ENCODE measurements around the gene PPP1R15B.
A peak's percentile ranks its signal among the peaks of the same experiment; 100 is the strongest.

The PPP1R15B gene

DNA sequence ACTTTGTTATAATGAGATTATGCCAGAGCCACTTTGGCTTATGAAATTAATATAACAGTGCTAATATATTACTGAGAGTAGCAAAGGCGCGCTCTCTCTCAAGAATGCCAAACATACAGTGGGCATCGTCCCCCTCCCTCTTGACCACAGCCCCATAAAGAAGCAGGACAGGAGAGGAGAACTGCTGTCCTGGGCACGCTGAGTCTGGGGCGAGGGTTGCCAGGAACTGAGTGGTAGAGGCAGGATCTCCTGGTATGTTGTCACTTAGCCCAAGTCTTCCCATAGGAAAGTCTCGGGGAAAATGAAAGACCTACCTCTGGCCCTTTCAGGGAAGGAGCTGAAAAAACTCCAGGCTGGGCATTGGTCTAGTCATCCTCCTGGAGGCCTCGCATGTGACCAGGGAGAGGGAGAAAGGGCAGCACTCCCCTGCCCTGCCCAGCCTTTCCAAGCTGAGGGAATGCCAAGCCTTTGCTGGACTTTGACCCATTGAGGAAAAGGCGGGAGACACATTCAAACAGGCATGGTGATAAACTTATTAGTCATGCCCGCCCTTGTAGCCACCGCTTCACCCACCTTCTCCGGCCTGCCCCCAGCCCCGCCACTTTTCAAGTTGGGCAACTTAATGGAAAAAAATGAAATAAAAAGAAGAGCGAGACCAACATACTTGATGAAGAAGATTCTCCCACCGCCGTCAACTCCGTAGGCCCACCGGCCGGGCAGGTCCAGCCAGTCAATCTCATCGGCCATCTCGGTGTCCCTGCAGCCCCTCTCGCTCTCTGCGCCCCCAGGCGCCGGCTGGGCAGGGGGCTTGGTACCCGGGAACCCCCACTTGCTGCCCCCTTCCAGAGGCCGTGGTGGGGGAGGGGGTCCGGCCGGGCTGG is 34.5 kb downstream of the PPP1R15B start:
- ATAC-seq, result no peak
- peak overlapping the region; percentile 61 to 75 for H3K4me3 Mint-ChIP-seq
- H3K27ac Mint-ChIP-seq, result no peak overlapping the region
- H3K9me3 Mint-ChIP-seq, result no peaks in the 10 kb centered on the region
- no peak for DNase-seq
- peaks cover 13% of the 10 kb centered on the region for H3K27me3 Mint-ChIP-seq
- H3K4me1 Mint-ChIP-seq, result peaks cover 13% of the 10 kb centered on the region

DNA sequence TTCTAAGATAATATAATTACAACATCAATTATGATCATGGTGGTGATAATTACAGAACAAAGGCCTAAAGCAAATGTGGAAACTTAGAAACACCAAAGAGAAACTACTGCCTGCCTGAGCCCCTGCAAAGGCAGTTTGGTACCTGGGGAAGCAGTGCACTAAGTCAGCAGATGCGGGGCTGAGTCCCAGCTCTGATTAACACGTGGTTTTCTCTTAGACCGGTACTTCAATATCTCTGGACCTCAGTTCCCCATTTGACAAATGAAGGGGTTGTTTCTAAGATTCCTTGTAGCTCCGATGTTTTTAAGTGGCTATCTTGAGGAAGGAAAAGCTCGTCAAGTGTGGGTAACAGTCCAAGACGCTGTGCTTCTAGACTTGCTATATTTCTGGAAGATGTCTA is 35.2 kb downstream of the PPP1R15B start:
- DNase-seq (no peak), ATAC-seq (no peak)
- Mint-ChIP-seq H3K27ac (no peak overlapping the region), H3K9me3 (no peaks in the 10 kb centered on the region), H3K27me3 (peaks cover 13% of the 10 kb centered on the region), H3K4me3 (no peak overlapping the region), H3K4me1 (peaks cover 13% of the 10 kb centered on the region)

DNA sequence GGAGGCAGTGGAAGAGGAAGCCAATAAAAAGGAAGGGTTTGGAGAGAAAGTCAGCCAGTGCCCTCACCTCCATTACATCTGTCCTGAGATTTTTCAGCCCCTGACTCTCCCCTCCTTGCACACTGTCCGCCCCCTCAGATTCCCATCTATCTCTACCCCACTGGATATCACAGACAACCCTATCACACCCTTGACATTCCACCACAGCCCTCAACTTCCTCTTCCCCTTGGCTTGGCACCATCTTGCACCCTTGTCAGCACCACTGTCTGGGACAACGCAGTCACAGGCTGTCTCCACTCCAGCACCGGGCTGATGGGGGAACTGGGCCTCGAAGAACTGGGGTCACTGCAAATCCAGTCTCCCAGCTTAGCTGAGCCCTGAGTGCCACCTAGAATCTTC is 37.7 kb downstream of the PPP1R15B start:
- DNase-seq (no peak), ATAC-seq (no peak)
- peaks cover 13% of the 10 kb centered on the region for H3K27me3 Mint-ChIP-seq
- no peaks in the 10 kb centered on the region for H3K9me3 Mint-ChIP-seq
- no peak overlapping the region for H3K27ac Mint-ChIP-seq
- peaks cover 19% of the 10 kb centered on the region for H3K4me1 Mint-ChIP-seq
- H3K4me3 Mint-ChIP-seq, result no peak overlapping the region

DNA sequence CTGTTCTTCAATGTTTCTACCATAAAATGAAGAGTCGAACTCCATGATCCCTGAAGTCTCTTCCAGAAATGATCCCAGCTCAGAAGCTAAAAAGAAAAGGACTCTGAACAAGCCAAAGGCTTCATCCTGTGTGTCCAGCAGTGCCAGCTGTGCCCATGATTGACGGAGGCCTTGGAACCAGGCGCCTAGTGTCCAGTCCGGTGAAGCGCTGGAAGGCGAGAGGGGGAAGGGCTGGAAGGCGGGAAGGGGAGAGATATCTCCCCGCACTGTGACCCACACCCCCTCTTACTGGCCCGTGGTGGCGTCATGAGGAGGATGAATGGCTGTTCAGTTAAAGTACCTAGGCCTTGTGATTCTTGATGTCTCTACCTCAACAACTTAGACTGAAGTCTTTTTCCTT is 41.4 kb downstream of the PPP1R15B start:
- no peak for ATAC-seq
- Mint-ChIP-seq H3K9me3 (no peaks in the 10 kb centered on the region), H3K4me1 (peaks cover 31% of the 10 kb centered on the region), H3K27ac (no peak overlapping the region), H3K27me3 (no peaks in the 10 kb centered on the region), H3K4me3 (no peak overlapping the region)
- DNase-seq, result no peak

DNA sequence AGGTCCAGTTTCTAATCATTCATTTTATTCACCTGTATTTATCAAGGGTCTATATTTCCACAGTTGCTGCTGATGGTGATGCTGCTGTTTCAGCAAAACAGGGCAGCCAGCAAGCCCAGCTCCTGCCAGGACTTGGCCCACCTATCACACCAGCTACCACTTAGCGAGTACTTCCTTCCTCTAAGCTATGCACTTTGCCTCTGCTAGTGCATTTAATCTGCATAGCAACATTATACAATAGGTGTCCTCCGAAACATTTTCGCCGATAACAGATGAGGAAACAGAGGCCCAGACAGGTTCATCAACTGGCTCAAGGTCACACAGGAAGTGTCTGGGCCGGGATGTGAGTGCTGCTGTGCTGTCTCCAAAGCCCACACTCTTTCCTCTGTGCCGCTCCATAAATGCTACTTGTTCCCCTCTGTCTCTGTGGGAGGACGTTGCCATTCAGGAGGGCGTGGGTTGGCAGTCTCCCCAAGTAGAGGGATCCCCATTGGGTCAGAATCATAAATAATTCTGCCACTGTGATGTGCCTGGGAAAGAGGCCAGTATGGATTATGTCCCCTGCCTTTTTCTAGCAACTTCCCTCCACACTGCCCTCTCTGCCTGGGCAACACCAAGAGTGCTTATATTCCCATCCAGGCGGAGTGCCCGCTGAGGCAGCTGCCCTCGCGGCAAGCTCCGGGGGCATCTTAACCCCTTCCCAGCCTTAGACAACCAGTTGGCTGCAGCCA is 42.5 kb downstream of the PPP1R15B start:
- ATAC-seq (no peak), DNase-seq (no peak)
- peaks cover 41% of the 10 kb centered on the region for H3K4me1 Mint-ChIP-seq
- H3K9me3 Mint-ChIP-seq, result no peaks in the 10 kb centered on the region
- H3K27ac Mint-ChIP-seq, result no peak overlapping the region
- no peak overlapping the region for H3K4me3 Mint-ChIP-seq
- no peaks in the 10 kb centered on the region for H3K27me3 Mint-ChIP-seq

DNA sequence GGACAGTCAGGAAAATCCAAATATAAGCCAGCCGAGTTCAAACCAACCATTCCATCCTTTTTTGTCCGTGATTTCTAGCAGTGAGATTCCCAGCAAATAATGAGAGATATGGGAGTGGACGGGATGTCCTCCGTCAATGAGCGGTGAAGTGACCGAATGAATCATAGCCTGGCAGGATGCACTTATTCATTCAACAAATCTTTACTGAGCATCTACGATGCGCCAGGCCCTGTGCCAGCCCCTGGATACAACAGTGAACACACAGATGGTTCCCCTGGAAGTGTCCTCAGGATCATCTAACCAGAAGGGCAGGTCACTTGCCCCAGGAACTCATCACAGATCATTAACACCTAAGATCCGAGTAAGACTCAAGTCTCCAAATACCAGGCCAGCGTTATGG is 43.7 kb downstream of the PPP1R15B start:
- Mint-ChIP-seq H3K9me3 (no peaks in the 10 kb centered on the region), H3K27me3 (no peaks in the 10 kb centered on the region), H3K4me3 (no peak overlapping the region), H3K4me1 (peaks cover 53% of the 10 kb centered on the region), H3K27ac (no peak overlapping the region)
- ATAC-seq (no peak), DNase-seq (no peak)

DNA sequence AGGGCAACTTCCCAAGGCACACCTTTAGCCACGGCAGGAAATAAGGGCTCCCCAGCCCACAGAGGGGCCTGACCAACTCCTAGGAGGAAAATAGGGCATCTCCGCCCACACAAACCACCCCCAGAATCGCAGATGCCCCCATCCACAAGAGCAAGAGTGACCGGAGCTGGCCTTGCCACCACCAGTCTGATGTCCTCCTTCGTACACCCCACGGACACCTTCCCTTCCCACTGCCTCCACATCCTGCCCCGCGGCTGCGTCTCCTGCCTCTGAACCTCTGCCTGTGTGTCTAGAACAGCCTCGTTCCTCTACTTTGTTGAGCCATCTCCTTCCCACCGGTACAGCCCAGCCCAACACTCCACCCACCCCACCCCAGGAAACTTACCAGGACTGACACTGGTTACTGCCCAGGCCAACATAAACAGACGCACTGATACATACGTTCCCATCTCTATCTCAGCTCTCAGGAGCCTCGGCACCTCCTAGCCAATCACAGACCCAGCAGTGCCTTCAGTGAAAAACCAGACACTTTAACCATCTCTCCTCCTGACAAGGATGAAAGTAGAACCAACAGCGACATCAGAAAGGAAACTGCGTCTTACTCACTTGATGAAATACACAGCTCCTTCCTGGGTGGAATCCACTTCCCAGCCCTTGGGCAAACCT is 44.3 kb downstream of the PPP1R15B start:
- ATAC-seq, result no peak
- H3K27ac Mint-ChIP-seq, result no peak overlapping the region

DNA sequence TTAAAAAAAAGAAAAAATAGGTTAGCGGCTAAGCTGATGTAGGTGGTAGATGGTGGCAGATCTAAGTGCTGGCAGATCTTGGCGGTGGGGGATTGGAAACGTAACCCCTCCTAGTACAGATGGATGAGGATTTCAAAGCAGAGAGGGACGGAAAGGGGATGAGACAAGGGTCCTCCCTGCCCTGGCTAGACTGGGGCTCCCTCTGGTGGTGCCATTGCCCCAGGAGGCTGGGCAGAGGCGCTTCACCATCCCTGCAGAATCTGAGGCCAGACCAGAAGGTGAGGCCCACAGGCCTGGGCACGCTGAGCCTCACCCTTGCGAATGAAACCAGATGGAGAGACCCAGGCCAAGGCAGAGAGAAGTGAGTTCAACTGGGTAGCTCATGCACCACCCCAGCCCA is 44.9 kb downstream of the PPP1R15B start:
- no peak for ATAC-seq
- no peak overlapping the region for H3K27ac Mint-ChIP-seq
- H3K4me1 Mint-ChIP-seq, result peaks cover 61% of the 10 kb centered on the region
- H3K27me3 Mint-ChIP-seq, result peaks cover 8% of the 10 kb centered on the region
- no peak for DNase-seq
- H3K4me3 Mint-ChIP-seq, result no peak overlapping the region
- H3K9me3 Mint-ChIP-seq, result no peaks in the 10 kb centered on the region

More for the DNA sequence above, 44.3 kb downstream of the PPP1R15B start:
- Mint-ChIP-seq H3K9me3 (no peaks in the 10 kb centered on the region), H3K4me1 (peaks cover 60% of the 10 kb centered on the region), H3K27me3 (peaks cover 6% of the 10 kb centered on the region), H3K4me3 (no peak overlapping the region)
- no peak for DNase-seq

DNA sequence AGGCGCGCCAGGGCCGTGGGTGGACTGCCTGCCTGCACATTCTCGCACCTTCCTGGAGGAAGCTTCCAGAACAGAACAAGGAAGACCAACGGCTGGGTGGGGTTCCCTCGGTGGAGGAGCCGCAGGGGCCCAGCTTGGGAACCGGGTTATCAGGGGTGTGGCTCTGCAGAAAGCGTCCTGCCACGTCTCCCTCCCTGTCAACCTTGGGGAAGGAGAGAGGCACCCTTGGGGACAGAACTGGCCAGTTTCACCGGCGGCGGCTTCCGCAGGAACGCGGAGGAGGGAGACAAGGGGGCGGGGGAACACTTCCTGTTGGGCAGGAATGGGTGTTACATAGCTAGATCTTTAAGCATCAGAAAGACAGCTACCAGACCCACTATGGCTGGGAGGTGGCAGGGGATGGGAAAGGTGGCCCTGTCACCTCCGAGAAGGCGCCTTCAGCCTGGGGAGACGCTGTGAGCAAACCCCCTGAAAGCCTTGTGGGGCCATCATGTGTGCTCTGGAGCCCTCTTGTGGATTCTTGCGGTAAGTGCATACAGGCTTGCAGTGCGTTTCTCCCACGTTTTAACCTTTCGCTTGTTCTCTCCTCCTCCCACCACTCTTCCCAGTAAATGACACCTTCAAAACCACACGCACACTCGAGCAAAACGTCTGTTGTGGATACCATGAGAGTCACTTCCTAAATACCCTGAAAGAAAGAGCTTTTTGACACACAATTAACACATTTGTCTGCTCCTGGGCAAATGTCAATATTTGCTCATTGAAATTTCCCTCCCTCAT is 48.1 kb downstream of the PPP1R15B start:
- peaks cover 23% of the 10 kb centered on the region for H3K27me3 Mint-ChIP-seq
- no peaks in the 10 kb centered on the region for H3K9me3 Mint-ChIP-seq
- ATAC-seq (peak; percentile 84), DNase-seq (peak; percentile 75 to 77)
- peak overlapping the region; percentile 86 to 91 for H3K27ac Mint-ChIP-seq
- H3K4me1 Mint-ChIP-seq, result peaks cover 70% of the 10 kb centered on the region
- peak overlapping the region; percentile 65 to 74 for H3K4me3 Mint-ChIP-seq

DNA sequence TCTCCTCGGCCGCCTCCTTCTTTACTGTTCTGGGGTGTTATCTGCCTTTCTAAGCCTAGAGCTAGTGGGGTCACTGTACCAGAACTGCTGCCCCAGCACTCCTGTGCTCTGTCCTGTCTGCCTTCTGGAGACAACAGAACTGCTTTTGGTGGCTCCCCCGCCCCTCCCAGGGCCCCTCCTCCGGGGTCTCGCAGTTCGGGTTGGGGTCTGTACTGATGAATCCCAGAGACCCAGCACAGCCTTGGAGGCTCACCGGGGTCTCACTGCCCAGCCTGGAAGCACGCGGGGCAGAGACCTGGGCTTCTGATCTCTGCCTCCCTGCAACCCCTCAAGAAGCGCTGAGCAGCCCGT is 48.7 kb downstream of the PPP1R15B start:
- Mint-ChIP-seq H3K27ac (peak overlapping the region; percentile 28 to 91), H3K9me3 (no peaks in the 10 kb centered on the region)

DNA sequence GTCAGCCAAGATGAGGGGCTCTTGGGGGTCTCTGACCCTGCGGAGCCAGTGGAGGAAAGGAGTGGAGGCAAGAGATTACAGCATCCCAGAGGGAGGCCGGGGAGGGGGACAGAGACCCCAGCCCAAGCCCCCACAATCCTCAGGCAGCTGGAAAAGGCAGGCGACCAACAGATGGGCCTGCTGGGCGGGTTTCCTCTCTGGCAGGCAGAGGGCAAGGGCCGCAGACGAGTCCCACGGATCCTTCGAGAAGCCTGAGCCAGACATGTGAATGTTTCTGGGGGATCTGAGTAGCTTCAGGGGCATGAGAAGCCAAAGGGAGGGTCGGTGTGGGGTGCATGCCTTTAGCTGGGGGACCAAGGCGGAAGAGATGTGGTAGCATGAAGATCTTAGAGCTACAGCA is 49.8 kb downstream of the PPP1R15B start:
- Mint-ChIP-seq H3K4me1 (peaks cover 68% of the 10 kb centered on the region), H3K4me3 (no peak overlapping the region), H3K9me3 (no peaks in the 10 kb centered on the region), H3K27ac (no peak overlapping the region), H3K27me3 (peaks cover 37% of the 10 kb centered on the region)
- ATAC-seq, result no peak
- no peak for DNase-seq

More for the DNA sequence above, 48.7 kb downstream of the PPP1R15B start:
- ATAC-seq, result no peak
- H3K4me1 Mint-ChIP-seq, result peaks cover 70% of the 10 kb centered on the region
- DNase-seq, result no peak
- peak overlapping the region; percentile 65 to 74 for H3K4me3 Mint-ChIP-seq
- H3K27me3 Mint-ChIP-seq, result peaks cover 29% of the 10 kb centered on the region

DNA sequence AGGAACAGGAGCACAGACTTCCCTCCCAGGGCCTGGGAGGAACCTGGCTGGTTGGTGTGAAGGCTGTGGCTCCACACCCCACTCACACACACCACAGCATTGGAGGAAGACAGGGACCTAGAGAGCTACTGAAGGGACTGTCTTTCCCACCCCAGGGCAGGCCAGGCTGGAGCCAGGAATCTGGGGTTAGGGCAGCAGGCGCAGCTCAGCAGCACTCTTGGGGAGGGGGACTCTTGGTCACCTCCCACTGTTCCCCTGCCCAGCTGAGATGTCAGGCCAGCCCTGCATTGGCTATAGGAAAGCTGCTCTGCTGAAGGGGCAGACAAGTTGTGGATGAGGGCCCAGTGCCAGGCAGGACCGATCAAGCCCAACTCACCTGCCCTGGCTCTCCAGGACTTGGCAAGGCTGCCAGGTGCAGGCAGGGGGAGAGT is 50.3 kb downstream of the PPP1R15B start:
- H3K27ac Mint-ChIP-seq, result no peak overlapping the region
- DNase-seq (no peak), ATAC-seq (no peak)
- H3K27me3 Mint-ChIP-seq, result peaks cover 37% of the 10 kb centered on the region
- H3K4me1 Mint-ChIP-seq, result peaks cover 65% of the 10 kb centered on the region
- H3K4me3 Mint-ChIP-seq, result no peak overlapping the region
- no peaks in the 10 kb centered on the region for H3K9me3 Mint-ChIP-seq

DNA sequence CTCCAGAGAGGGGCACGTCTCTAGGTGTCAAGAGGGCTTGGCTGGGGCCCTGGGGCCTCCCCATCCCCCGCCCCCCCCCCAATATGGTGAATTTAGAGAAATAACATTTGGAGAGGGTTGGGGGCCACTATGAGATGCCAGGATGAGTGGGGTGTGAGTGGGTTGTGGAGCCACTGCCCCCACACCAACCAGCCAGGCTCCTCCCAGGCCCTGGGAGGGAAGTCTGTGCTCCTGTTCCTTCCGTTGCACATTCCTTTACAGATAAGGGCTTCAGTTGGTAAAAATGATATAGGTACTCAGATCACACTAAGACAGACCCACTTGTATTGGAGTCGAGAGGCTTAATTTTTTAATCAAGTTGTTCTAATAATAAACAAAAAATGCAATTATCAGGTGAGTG is 51.3 kb downstream of the PPP1R15B start:
- no peaks in the 10 kb centered on the region for H3K9me3 Mint-ChIP-seq
- no peak for DNase-seq
- peaks cover 55% of the 10 kb centered on the region for H3K4me1 Mint-ChIP-seq
- H3K27ac Mint-ChIP-seq, result no peak overlapping the region
- H3K4me3 Mint-ChIP-seq, result no peak overlapping the region
- peaks cover 37% of the 10 kb centered on the region for H3K27me3 Mint-ChIP-seq
- no peak for ATAC-seq

DNA sequence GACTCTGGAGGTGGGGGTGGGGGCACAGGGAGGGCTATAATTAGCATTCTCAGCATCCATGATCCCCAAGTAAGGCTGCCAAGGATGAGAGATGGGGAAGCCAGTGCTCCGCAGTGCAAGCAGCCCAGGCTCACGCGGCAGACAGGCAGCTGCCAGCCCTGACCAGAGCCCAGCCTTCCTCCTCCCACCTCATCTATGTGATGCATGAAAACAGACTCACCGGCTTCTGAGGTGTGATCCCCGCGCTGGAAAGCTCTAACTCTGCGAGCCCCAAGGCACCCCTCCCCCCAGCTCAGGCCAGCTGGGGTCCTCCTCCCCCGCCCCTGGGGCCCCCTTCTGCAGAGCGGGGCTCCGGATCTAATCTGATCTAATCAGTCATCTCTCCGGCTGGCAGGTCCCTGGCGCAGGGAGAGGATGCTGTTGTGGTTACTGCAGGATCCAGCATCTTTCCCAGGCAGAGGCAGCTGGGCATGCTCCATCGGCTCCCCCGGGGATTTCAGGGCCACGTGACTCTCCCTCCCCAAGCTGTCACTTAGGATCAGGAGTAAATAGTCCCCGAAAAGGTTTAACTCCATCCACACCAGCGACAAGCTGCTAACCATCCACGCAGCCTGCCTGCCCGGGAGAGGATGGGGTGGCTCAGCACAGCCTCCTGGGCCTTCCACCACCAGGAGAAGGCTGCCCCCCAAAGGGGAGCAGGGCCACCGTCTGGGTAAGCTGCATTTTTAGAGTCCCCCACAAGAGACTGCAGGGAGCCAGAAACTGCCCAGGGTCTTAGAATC is 52.0 kb downstream of the PPP1R15B start, which contains the start of gene PLEKHA6:
Gene PLEKHA6, minus strand, starts transcription at position 456 of the 782 bp plus-strand sequence. CDS start 86,202 bp downstream, outside the sequence.
- no peak for DNase-seq
- peak within 1 kb of the TSS in 1 of 2 donors; percentile 35 for H3K4me3 Mint-ChIP-seq
- peaks cover 37% of the 10 kb centered on the region for H3K27me3 Mint-ChIP-seq
- peak; percentile 26 for ATAC-seq
- H3K27ac Mint-ChIP-seq, result no peak within 1 kb of the TSS
- no peaks in the 10 kb centered on the region for H3K9me3 Mint-ChIP-seq
- peaks cover 49% of the 10 kb centered on the region for H3K4me1 Mint-ChIP-seq

Data from stimulated activated naive CD8-positive, alpha-beta T cell treated with anti-CD3 and anti-CD28 coated beads, Interleukin-15, amount 100 ng/mL, for 72 hours (primary cell).